Kidney epithelial cell (primary cell): ENCODE data around the gene KIAA1958. TPM values are rescaled to one million over a fixed set of nuclear protein-coding genes. Genes with fewer than 3 reads are reported as not detected.

ENCODE experiments used
- DNase-seq: peaks from one replicate; pipeline ENCODE4 v3.0.0-alpha.2; 2010; ENCODE audit warnings: low read depth
- H3K27me3 ChIP-seq: 2 replicates; pipeline ENCODE4 v1.6.0; 2011; ENCODE audit warnings: low read length; ENCODE audit not compliant: control insufficient read depth, insufficient read depth
- H3K36me3 ChIP-seq: 2 replicates; pipeline ENCODE4 v1.5.1; 2011; ENCODE audit warnings: low read length; ENCODE audit not compliant: control insufficient read depth, insufficient read depth
- H3K4me3 ChIP-seq: 2 replicates; pipeline ENCODE4 v1.5.1; 2011; ENCODE audit warnings: low read depth, mild to moderate bottlenecking, control low read depth, low read length
- total RNA-seq: library from RNA; depleted of rRNA; stranded (reverse); fragments of >200 nt; gene quantifications from 2 replicates; pipeline ENCODE4 v1.2.3, GENCODE V29; 2015
- TF ChIP-seq, protein P1 (sequence below): IDR thresholded peaks from 2 replicates; pipeline ENCODE4 v1.5.1; 2011; ENCODE audit warnings: mild to moderate bottlenecking, moderate library complexity, low read length, control low read depth, inconsistent platforms; ENCODE audit not compliant: insufficient read depth, poor library complexity, severe bottlenecking

Gene KIAA1958
- total RNA-seq, 1 donor from 2014 or later, result 7.5 TPM

DNA sequence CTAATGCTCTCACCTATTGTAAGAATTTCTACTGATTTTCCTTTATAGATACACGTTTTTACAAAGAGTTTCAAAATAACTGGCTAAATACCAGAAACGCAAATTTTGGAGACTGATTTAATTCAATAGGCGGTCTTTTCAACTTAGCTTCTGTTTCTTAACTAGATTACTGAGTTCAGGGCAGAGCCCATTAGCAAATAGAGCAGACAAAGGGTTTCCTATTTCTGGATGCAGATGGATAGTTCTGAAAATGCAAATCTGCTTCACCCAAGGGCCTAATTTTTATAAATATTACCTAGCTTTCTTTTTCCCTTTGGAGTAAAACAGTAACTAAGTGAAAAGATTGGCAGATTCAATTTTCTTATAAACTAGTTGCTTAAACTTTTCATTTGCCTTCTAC, 13.6 kb upstream of the KIAA1958 start:
- TF ChIP-seq, protein P1, sequence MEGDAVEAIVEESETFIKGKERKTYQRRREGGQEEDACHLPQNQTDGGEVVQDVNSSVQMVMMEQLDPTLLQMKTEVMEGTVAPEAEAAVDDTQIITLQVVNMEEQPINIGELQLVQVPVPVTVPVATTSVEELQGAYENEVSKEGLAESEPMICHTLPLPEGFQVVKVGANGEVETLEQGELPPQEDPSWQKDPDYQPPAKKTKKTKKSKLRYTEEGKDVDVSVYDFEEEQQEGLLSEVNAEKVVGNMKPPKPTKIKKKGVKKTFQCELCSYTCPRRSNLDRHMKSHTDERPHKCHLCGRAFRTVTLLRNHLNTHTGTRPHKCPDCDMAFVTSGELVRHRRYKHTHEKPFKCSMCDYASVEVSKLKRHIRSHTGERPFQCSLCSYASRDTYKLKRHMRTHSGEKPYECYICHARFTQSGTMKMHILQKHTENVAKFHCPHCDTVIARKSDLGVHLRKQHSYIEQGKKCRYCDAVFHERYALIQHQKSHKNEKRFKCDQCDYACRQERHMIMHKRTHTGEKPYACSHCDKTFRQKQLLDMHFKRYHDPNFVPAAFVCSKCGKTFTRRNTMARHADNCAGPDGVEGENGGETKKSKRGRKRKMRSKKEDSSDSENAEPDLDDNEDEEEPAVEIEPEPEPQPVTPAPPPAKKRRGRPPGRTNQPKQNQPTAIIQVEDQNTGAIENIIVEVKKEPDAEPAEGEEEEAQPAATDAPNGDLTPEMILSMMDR, result no peak
- H3K4me3 ChIP-seq, result no peak overlapping the region
- DNase-seq, result no peak
- H3K27me3 ChIP-seq, result no peaks in the 10 kb centered on the region
- H3K36me3 ChIP-seq, result no peaks in the 10 kb centered on the region

DNA sequence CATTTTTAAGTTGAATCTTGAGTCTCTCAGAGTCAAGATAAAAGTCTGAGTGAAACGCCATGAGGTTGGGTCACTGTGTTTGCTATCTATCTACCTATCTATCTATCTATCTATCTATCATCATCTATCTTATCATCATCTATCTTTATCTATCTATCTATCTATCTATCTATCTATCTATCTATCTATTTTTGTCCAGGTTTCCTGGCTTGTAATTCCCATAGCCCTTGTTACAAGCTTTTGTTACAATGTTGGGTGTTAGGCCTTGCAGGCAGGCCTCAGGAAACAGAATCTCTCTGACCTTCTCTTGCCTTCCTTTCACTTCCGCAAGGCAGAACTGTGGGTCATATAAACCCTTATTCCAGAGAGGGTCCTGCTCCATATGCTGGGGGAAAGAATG, 12.6 kb upstream of the KIAA1958 start:
- TF ChIP-seq, protein P1, result no peak
- H3K27me3 ChIP-seq, result no peaks in the 10 kb centered on the region
- no peaks in the 10 kb centered on the region for H3K36me3 ChIP-seq
- no peak overlapping the region for H3K4me3 ChIP-seq
- DNase-seq, result no peak

DNA sequence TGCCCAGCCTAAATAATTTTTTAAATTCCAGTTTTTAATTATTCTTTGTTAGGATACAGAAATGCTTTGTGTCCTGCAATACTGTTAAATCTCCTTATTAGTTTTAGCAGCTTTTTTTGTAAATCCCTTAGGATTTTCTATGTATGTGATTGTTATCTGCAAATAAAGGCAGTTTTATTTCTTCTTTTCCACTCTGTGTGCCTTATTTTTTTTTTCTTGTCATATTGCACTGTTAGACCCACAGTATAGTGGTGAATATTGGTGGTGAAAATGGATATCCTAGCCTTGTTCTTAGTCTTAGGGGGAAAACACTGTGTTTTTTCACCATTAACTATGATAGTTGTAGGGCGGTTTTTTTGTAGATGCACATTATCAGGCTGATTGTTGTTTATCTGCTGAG, 11.3 kb upstream of the KIAA1958 start:
- no peaks in the 10 kb centered on the region for H3K36me3 ChIP-seq
- DNase-seq, result no peak
- TF ChIP-seq, protein P1, result no peak
- no peak overlapping the region for H3K4me3 ChIP-seq
- no peaks in the 10 kb centered on the region for H3K27me3 ChIP-seq

DNA sequence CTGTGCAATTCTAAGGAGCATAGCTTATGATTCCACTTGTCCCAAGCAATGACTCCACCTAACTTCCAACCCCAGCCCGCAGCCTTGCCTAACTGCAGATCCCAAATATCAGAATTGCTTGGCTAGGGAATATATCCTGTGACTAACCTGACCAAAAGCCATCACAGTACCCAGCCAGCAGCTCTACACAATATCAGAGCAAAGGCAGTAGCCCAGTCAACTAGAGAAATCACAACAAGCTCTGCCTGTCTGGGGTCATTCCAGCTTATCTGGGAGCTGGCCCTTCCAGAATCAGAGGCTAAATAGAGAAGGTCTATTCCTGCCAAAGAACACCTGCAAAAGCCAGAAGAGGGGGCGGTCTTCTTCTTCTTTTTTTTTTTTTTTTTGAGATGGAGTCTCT, 9.3 kb upstream of the KIAA1958 start:
- no peaks in the 10 kb centered on the region for H3K27me3 ChIP-seq
- no peak for DNase-seq
- H3K36me3 ChIP-seq, result no peaks in the 10 kb centered on the region
- no peak overlapping the region for H3K4me3 ChIP-seq
- TF ChIP-seq, protein P1, result no peak

DNA sequence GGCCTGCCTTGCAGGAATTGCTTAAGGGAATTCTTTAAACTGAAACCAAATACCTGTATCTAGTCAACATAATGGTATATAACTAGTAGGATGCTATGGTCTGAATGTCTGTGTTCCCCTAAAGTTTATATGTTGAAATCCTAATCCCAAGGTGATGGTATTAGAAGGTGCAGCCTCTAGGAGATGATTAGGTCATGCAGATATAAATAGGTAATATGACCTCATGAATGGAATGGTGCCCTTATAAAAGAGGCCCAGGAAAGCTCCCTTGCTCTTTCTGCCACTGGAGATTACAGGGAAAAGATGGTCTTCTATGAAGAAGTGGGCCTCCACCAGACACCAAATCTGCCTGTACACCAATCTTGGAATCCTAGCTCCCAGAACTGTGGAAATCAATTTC, 7.4 kb upstream of the KIAA1958 start:
- DNase-seq, result no peak
- no peaks in the 10 kb centered on the region for H3K27me3 ChIP-seq
- H3K4me3 ChIP-seq, result no peak overlapping the region
- H3K36me3 ChIP-seq, result no peaks in the 10 kb centered on the region
- TF ChIP-seq, protein P1, result no peak

DNA sequence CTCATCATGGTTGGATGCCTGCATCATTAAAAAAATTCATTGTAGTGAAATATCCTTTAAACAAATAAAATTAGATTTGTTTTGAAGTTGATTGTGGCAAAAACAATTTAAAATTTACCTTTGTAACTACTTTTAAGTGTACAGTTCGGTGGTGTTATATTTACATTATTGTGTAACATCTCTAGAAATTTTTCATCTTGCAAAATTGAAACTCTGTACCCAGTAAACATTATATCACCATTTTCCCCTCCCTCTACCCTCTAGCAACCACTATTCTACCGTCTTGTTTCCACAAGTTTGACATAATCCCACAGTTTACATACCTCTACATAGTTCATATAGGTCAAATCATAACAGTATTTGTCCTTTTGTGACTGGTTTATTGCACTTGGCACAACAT, 2.0 kb upstream of the KIAA1958 start:
- DNase-seq, result no peak
- H3K36me3 ChIP-seq, result no peaks in the 10 kb centered on the region
- H3K27me3 ChIP-seq, result no peaks in the 10 kb centered on the region
- TF ChIP-seq, protein P1, result no peak
- no peak overlapping the region for H3K4me3 ChIP-seq
